ENCODE measurements around the gene CCDC180. TPM values are rescaled to one million over a fixed set of nuclear protein-coding genes. Genes with fewer than 3 reads are reported as not detected.
A peak's percentile ranks its signal among the peaks of the same experiment; 100 is the strongest.
"Not testable (repeated sequence)": the region's sequence is repeated elsewhere in the genome, so short reads cannot be mapped to it uniquely, and the experiment has no call there.

Gene CCDC180
- total RNA-seq, 2 donors from 2014 or later, result 1.6 to 1.9 TPM

- intact Hi-C loops (cut with DNase I), result no loop called here
- no peak for ATAC-seq
Measured at GRCh38 chr9:97309260-97309659, 1.8 kb downstream of the CCDC180 start.

DNA sequence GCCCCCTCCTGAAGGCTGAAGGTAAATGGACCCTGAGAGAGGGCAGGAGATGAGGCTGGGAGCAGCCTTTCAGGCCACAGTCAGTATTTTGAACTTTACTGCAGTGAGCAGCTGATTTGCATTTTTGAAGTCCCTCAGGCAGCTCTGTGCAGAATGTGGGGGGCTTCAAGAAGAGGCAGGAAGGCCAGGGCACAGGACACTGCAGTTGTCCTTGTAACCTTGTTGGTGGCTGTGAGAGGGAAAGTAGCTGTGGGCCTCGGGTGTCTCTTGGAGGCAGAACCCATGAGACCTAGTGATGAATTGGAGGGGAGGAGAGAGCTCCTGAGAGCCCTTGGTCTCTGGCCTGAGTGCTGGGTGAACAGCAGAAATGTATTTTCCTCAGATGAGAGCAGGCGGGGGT is 2.6 kb downstream of the CCDC180 start:
- DNase-seq, result no peak
- intact Hi-C loops (cut with DNase I), result no loop called here
- no peak for ATAC-seq

More at GRCh38 chr9:97309260-97309659, 1.8 kb downstream of the CCDC180 start:
- no peak for DNase-seq

GRCh38 chr9:97310896-97311295 is 3.4 kb downstream of the CCDC180 start:
- ATAC-seq (no peak), DNase-seq (no peak)
- intact Hi-C loops (cut with DNase I), result no loop called here

DNA sequence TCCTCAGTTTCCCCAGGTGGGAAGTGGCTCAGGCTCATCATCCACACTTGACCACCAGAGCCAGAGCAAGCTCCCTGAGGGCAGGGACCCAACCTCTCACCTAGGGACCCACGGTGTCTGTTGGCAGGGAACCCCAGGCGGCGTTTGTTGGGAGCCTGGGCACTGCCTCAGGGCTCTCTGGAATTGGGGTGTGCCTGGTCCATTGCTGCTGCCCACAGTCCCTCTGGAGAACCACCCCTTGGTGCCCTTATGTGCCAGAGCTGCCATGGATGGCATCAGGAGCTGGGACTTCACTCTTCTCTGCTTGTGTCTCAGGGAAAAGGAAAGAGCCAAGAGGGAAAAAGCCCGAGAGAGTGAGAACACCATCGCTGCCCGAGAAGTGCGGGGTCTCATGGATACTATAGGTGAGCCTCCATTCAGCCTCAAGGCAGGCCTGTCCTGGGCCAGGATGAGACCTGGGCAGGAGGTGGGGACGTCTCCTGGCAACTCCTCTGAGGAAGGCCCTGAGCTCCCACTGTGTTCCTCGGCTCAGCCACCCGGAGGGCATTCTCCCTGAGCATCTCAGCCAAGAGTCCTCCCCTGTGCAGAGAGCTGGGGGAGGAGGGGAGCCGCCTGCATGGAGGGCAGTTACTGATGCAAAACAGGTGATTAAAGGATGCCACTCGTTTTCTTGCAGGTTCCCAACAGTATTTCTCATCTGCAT is 4.5 kb downstream of the CCDC180 start:
- DNase-seq, result no peak
- intact Hi-C loops (cut with DNase I), result no loop called here
- ATAC-seq, result no peak

DNA sequence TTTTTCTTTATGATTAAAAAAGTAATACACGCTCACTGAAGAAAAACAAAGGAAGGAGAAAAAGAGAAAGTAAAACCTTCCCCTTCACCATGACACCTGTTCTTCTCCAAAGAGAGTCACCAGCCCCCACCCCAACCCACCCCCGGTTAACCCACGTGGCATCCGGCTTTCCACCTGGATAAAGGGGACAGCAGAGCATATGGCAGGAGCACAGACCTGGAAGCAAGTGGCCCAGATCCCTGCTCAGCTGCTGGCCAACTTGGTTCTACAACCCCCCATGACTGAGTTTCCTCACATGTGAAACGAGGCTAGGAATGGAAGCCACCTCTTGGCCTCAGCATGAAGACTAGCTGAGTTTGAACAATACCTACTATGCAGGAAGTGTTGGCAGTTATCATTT is 5.1 kb downstream of the CCDC180 start:
- ATAC-seq, result no peak
- intact Hi-C loops (cut with DNase I), result no loop called here
- no peak for DNase-seq

- intact Hi-C loops (cut with DNase I), result no loop called here
- no peak for ATAC-seq
Measured at GRCh38 chr9:97313243-97313642, 5.8 kb downstream of the CCDC180 start.

DNA sequence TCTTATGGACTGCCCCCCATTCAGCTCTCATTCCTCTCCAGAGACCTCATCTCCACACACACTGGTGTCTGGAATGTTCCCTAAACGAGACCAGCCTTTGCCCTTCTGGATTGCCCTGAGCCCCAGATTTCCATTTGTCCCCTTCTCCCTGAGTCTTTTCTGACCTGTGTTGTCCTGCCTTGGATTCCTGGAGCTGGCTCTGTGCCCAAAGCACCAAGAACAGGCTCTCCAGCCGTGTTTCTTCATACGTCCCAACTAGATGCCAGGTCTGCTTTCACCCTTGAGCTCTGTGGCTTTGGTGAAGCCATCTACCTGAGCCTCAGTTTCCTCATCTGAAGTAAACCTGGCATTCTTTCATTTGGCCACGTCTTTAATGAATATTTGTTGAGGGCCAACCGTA is 6.3 kb downstream of the CCDC180 start:
- DNase-seq (no peak), ATAC-seq (no peak)
- intact Hi-C loops (cut with DNase I), result no loop called here

More at GRCh38 chr9:97313243-97313642, 5.8 kb downstream of the CCDC180 start:
- DNase-seq, result no peak

GRCh38 chr9:97314503-97314902 is 7.0 kb downstream of the CCDC180 start:
- intact Hi-C loops (cut with DNase I), result no loop called here
- DNase-seq, result no peak
- ATAC-seq, result no peak

DNA sequence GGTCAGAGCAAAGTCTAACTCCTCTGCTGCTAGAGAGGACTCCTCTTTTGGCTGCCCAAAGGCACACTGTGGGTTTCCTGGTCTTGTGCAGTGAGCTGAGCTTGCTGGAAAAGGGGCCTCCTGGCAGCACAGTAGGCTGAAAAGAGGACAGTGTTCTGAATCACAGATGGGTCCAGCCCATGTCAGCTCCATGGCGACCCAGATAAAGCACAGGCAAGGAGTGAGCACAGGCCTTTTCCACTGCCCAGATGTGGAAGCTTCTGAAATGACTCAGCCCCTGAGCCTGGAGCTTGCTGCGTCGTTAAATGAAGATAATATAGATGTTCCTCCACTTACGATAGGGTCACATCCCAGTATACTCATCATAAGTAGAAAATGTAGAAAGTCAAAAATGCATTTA is 8.1 kb downstream of the CCDC180 start:
- ATAC-seq (peak in 1 of 2 donors; percentile 79), DNase-seq (no peak)
- intact Hi-C loops (cut with DNase I), result no loop called here

DNA sequence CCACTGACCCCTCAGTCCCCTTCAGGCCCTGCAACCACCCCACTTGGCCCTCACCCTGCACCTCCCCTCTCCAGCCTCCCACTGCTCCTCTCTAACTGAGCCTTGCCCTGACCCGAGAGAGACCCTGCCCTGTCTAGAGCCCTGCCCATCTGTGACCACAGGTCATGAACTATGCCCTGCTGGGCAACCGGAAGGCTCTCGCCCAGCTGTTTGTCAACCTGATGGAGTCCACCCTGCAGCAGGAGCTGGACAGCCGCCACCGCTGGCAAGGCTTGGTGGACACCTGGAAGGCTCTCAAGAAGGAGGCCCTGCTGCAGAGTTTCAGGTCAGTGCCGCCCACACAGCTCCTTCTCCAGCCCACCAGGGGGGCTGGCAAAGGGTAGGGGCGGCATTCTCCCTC is 9.4 kb downstream of the CCDC180 start:
- no peak for ATAC-seq
- intact Hi-C loops (cut with DNase I), result no loop called here

DNA sequence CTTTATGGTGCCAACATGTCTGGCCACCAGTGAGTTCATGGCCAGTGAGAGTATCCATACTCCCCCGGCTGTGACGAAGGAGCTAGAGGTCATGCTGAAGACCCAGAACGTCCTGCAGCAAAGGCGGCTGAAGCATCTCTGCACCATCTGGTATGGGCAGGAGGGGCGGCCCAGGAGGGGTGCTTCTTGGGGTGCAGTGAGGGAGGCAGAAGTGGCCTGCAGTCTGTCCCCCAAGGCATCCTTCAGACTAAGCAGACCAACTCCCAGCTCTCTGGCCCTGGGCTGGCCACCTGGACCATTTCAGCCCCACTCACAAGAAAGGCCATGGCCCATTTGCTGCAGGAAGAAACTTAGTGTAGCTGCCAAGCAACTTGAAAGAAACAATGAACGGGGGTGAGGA is 11.0 kb downstream of the CCDC180 start:
- intact Hi-C loops (cut with DNase I), result no loop called here
- DNase-seq (no peak), ATAC-seq (no peak)

More for the DNA sequence above, 9.4 kb downstream of the CCDC180 start:
- no peak for DNase-seq

DNA sequence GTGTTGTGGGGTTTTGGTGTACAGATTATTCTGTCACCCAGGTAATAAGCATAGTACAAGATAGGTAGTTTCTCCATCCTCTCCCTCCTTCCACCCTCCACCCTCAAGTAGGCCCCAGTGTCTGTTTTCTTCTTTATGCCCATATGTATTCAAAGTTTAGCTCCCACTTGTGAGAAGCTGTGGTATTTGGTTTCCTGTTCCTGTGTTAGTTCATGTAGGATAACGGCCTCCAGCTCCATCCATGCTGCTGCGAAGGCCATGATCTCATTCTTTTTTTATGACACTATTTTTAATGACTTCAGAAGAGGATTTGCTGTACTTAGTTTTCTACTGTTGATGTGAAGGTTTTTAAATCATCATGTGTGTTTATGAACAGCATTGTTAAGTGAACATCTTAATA is 11.9 kb downstream of the CCDC180 start:
- no peak for ATAC-seq
- no peak for DNase-seq
- intact Hi-C loops (cut with DNase I), result no loop called here

- intact Hi-C loops (cut with DNase I), result no loop called here
- DNase-seq (no peak), ATAC-seq (no peak)
Measured at GRCh38 chr9:97320080-97320642, 12.7 kb downstream of the CCDC180 start.

- ATAC-seq, result no peak
- intact Hi-C loops (cut with DNase I), result no loop called here
- no peak for DNase-seq
Measured at GRCh38 chr9:97321251-97321650, 13.8 kb downstream of the CCDC180 start.

GRCh38 chr9:97321691-97322090 is 14.2 kb downstream of the CCDC180 start:
- intact Hi-C loops (cut with DNase I), result no loop called here
- no peak for DNase-seq
- ATAC-seq, result no peak

- intact Hi-C loops (cut with DNase I), result no loop called here
- DNase-seq, result no peak
Measured at GRCh38 chr9:97322105-97322504, 14.6 kb downstream of the CCDC180 start.

GRCh38 chr9:97324954-97325353 is 17.5 kb downstream of the CCDC180 start:
- intact Hi-C loops (cut with DNase I), result no loop called here
- DNase-seq (no peak), ATAC-seq (no peak)

More at GRCh38 chr9:97322105-97322504, 14.6 kb downstream of the CCDC180 start:
- no peak for ATAC-seq

DNA sequence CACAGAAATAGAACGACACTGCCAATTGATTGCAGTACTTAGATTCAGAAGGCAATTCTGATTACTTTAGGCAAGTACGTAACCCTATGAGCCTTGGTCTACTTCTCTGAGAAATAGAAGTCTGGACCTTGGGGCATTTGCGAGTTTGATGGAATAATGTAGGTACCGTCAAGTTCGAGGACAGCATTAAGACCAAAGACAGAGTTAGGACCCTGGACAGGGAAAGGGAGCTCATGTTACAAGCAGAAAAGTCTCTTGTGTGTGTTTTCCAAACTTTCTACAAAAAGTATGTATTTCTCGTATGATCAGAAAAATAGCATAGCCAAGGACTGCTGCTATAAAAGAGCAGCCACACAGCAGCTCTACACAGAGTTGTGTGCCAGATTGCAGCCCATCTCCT is 20.1 kb downstream of the CCDC180 start:
- DNase-seq (no peak), ATAC-seq (no peak)
- intact Hi-C loops (cut with DNase I), result no loop called here

GRCh38 chr9:97332993-97333392 is 25.5 kb downstream of the CCDC180 start:
- intact Hi-C loops (cut with DNase I), result no loop called here
- no peak for DNase-seq
- no peak for ATAC-seq

DNA sequence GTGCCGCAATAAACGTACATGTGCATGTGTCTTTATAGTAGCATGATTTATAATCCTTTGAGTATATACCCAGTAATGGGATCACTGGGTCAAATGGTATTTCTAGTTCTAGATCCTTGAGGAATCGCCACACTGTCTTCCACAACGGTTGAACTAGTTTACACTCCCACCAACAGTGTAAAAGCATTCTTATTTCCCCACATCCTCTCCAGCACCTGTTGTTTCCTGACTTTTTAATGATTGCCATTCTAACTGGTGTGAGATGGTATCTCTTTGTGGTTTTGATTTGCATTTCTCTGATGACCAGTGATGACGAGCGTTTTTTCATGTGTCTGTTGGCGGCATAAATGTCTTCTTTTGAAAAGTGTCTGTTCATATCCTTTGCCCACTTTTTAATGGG is 28.2 kb downstream of the CCDC180 start:
- ATAC-seq; DNase-seq; intact Hi-C loops (cut with DNase I): not testable (repeated sequence)

DNA sequence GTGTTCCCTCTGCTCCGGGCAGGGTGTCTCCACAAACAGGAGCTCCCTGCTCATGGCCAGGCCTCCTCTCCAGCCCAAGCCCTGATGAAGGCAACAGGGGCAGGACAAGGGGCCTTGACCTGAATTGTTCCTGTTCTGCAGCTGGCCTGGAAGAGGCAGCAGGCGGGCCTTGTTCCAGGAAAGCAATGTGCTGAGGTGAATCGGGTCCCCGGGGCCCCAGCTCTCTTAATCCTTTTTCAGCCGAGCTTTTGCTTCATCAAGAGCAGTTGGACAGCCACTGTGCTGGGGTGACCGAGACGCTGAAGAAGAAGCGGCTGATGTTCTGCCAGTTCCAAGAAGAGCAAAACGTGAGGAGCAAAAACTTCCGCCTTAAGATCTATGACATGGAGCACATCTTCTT is 41.4 kb downstream of the CCDC180 start:
- intact Hi-C loops (cut with DNase I), result no loop called here
- no peak for ATAC-seq
- DNase-seq, result no peak

Data from left cardiac atrium (tissue), 4 donors.